ENCODE measurements around the gene ZNF169.

GRCh38 chr9:94210616-94211603 lies 48.2 kb upstream of the ZNF169 start:
- TF ChIP-seq CTCF (IDR thresholded peaks at IDR 0.05): no peak
- no peak for TF ChIP-seq EP300 (IDR thresholded peaks at IDR 0.05)

All from sigmoid colon (tissue), 4 donors.